Thyroid gland (tissue), 4 donors: Measurements from ENCODE around the gene TUBB.
"Not testable (repeated sequence)": the region's sequence is repeated elsewhere in the genome, so short reads cannot be mapped to it uniquely, and the experiment has no call there.

ENCODE experiments used
- POLR2A ChIP-seq, 2 donors: fragments of 450-650 bp; IDR thresholded peaks; one replicate each; pipeline ENCODE4 v1.6.1; 2017; ENCODE audit warnings: antibody characterized with exemption in 2 of 2, mild to moderate bottlenecking in 2 of 2, moderate library complexity in 1 of 2
- TF ChIP-seq, protein P1 (sequence below), 6 experiments: fragments of 200-600 bp in 3 of 6; fragments of 450-650 bp in 3 of 6; sonication (generic) in 3 of 6; IDR thresholded peaks; one replicate each; pipeline ENCODE4 v1.5.1; 2016 to 2019; ENCODE audit warnings: antibody characterized with exemption in 6 of 6, mild to moderate bottlenecking in 2 of 6, inconsistent platforms in 1 of 6, moderate library complexity in 1 of 6

DNA sequence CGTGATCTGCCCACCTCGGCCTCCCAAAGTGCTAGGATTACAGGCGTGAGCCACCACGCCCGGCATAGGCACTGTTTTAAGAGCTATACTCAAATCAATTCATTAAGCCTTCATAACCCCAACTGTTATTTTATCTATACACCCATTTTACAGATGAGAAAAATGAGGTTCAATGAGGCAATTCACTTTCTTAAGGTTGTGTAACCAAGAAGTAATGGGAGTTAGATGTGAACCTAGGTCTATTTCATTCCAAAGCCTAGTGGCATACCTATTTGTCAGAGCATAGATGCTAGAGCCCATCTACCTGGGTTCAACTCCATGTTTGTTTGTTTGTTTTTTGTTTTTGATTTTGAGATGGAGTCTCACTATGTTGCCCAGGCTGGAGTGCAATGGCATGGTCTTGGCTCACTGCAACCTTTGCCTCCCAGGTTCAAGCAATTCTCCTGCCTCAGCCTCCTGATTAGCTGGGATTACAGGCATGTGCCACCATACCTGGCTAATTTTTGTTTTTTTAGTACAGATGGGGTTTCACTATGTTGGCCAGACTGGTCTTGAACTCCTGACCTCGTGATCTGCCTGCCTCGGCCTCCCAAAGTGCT, 36.4 kb downstream of the TUBB start:
- TF ChIP-seq, protein P1, sequence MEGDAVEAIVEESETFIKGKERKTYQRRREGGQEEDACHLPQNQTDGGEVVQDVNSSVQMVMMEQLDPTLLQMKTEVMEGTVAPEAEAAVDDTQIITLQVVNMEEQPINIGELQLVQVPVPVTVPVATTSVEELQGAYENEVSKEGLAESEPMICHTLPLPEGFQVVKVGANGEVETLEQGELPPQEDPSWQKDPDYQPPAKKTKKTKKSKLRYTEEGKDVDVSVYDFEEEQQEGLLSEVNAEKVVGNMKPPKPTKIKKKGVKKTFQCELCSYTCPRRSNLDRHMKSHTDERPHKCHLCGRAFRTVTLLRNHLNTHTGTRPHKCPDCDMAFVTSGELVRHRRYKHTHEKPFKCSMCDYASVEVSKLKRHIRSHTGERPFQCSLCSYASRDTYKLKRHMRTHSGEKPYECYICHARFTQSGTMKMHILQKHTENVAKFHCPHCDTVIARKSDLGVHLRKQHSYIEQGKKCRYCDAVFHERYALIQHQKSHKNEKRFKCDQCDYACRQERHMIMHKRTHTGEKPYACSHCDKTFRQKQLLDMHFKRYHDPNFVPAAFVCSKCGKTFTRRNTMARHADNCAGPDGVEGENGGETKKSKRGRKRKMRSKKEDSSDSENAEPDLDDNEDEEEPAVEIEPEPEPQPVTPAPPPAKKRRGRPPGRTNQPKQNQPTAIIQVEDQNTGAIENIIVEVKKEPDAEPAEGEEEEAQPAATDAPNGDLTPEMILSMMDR (IDR thresholded peaks at IDR 0.05), result not testable (repeated sequence)
- TF ChIP-seq POLR2A (IDR thresholded peaks at IDR 0.05), result not testable (repeated sequence)
